NAMALWA (cell line): ENCODE measurements around the gene TDRD10.

Experiments used
- DNase-seq: peaks from one replicate; pipeline ENCODE4 v3.0.0-alpha.2; 2015; ENCODE audit warnings: low spot score

TDRD10 gene

GRCh38 chr1:154502066-154502743, at the start of gene TDRD10, which contains the start of gene SHE:
TSS of gene TDRD10 (plus strand) at chr1:154502219. CDS start at chr1:154506904, 4,685 bp downstream.
TSS of gene SHE (minus strand) at chr1:154502412. CDS start at chr1:154502026, 386 bp downstream.
- no peak for DNase-seq

GRCh38 chr1:154453161-154453560, 48.9 kb upstream of the TDRD10 start:
- no peak for DNase-seq

GRCh38 chr1:154453574-154454352, 48.3 kb upstream of the TDRD10 start:
- no peak for DNase-seq

- no peak for DNase-seq
These were observed 47.5 kb upstream of the TDRD10 start for GRCh38 chr1:154454386-154455120.

GRCh38 chr1:154456631-154457030, 45.4 kb upstream of the TDRD10 start:
- no peak for DNase-seq

- no peak for DNase-seq
These were observed 42.9 kb upstream of the TDRD10 start for GRCh38 chr1:154459080-154459479.

GRCh38 chr1:154460695-154461260, 41.2 kb upstream of the TDRD10 start:
- DNase-seq: no peak

GRCh38 chr1:154463512-154463990, 38.5 kb upstream of the TDRD10 start:
- DNase-seq: no peak

- DNase-seq: no peak
These were observed 36.3 kb upstream of the TDRD10 start for GRCh38 chr1:154465621-154466195.

- DNase-seq: no peak
These were observed 35.8 kb upstream of the TDRD10 start for GRCh38 chr1:154466206-154466605.

- no peak for DNase-seq
These were observed 35.0 kb upstream of the TDRD10 start for GRCh38 chr1:154466921-154467417.

- DNase-seq: no peak
These were observed 34.5 kb upstream of the TDRD10 start for GRCh38 chr1:154467434-154468102.

- no peak for DNase-seq
These were observed 33.3 kb upstream of the TDRD10 start for GRCh38 chr1:154468535-154469250.

- no peak for DNase-seq
These were observed 32.0 kb upstream of the TDRD10 start for GRCh38 chr1:154469844-154470560.

GRCh38 chr1:154471304-154471703, 30.7 kb upstream of the TDRD10 start:
- DNase-seq: no peak

GRCh38 chr1:154474802-154475201, 27.2 kb upstream of the TDRD10 start:
- no peak for DNase-seq

GRCh38 chr1:154476791-154477190, 25.2 kb upstream of the TDRD10 start:
- DNase-seq: no peak

- DNase-seq: no peak
These were observed 24.0 kb upstream of the TDRD10 start for GRCh38 chr1:154478013-154478412.

GRCh38 chr1:154478639-154479038, 23.4 kb upstream of the TDRD10 start:
- peak; percentile 61 for DNase-seq
